GM18861 (cell line): ENCODE measurements around the gene PILRA.
A peak's percentile ranks its signal among the peaks of the same experiment; 100 is the strongest.

Experiments used
- ATAC-seq: cut with Tn5 transposase; IDR thresholded peaks from one replicate; pipeline ENCODE4 v1.9.1; 2021; ENCODE audit not compliant: unreplicated experiment

PILRA gene

DNA sequence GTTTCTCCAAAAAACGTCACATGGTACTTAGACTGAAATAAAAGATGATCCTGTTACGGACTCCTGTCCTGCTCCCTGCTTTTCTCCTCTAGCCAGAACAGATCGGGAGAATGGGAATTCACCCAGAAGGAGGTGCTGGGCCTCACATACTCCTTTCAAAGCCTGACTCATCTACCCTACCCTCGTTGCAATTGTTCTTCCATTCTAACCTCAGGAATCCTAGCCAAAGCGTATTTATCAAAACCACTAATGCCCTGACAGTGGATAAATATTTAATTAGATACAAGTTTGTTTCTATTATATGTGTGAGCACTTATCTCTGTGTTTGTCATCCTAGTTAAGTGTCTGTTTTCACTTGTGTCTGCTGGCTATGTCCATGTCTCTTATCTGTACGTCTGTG lies 33.5 kb downstream of the PILRA start:
- no peak for ATAC-seq

DNA sequence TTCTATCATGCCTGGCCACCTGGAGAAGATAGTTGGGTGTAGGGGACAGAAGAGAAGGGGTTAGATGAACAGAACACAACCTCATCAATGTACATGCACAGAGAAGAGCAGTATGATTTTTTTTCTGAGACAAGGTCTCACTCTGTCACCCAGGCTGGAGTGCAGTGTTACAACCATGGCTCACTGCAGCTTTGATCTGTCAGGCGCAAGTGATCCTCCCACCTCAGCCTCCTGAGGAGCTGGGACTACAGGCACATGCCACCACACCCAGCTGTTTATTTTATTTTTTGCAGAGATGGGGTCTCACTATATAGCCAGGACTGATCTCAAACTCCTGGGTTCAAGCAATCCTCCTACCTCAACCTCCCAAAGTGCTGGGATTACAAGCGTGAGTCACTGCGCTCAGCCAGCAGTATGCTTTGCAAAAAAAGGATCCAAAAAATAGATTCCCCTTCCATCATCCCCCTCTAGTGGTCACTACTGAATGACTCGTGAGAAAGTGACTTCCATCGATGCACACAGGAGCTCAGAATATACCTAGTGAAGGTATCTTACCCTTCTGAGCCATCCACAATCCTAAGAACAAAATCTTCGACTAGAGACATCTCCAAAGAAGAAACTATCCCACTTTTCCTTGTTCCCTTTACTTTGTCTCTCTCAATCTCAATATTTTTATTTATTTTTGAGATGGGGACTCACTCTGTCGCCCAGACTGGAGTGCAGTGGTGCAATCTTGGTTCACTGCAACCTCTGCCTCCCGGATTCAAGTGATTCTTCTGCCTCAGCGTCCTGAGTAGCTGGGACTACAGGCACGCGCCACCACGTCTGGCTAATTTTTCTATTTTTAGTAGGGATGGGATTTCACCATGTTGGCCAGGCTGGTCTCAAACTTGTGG lies 34.2 kb downstream of the PILRA start:
- ATAC-seq: no peak

DNA sequence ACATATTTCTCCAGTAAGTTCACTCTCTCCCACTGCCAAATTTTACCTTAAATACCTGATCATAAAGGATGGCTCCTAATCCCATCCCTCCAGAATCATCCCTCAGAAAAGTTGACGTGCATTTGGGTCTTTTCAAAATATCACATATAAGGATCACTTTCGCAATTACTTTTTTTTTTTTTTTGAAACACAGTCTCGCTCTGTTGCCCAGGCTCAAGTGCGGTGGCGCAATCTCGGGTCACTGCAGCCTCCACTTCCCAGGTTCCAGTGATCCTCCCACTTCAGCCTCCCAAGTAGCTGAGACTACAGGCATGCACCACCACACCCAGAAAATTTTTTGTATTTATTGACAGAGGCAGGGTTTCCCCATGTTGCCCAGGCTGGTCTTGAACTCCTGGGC lies 37.8 kb downstream of the PILRA start:
- no peak for ATAC-seq

DNA sequence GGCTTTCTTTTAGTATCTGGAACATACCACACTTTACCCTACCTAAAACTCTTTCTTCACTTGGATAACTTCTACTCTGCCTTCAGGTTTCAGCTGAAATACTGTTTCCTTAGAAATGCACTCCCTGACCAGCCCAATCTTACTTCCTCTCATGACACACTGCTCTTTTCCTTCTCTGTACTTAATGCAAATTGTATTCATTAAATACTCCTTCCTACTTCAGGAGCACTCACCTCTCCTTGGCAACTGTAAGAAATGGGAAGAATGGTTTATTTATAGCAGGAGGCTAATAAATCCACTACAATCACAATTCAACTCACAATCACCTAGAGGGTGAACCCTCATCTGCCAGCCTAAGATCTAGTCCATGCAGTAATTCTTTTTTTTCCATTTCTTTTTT lies 40.1 kb downstream of the PILRA start:
- ATAC-seq: no peak

DNA sequence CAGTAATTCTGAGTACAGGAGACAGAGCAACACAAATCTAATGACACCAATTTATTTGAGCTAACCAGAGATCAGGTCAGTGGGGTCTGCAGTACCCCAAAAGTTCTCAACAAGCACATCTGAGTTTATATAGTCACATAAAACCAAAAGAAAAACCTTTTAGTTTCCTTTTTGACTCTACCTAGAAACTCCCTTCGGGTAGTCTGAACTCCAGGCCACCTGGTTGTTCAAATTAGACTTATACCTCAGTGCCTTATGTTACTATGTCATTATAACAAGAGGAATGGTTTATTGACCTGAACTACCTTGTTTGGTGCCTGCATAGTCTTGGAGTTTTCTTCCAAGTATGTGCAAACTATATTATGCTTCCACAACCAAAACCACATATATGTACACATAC lies 40.6 kb downstream of the PILRA start:
- no peak for ATAC-seq

DNA sequence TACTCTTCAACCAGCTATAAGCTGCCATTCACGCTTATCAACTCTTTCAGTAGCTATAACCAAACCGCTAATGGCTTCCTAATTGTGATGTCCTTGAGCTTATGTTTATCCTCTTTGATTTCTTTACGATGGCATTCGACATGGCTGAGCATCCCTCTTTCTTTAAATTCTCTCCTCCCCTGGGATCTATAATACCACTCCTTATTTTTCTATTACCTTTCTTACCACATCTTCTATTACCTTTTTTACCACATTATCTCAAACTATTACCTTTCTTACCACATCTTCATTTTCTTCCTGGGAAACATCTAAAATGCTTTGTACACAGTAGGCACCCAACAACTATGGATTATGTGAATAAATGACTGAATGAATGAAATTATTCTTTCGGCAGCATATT lies 42.2 kb downstream of the PILRA start:
- no peak for ATAC-seq

DNA sequence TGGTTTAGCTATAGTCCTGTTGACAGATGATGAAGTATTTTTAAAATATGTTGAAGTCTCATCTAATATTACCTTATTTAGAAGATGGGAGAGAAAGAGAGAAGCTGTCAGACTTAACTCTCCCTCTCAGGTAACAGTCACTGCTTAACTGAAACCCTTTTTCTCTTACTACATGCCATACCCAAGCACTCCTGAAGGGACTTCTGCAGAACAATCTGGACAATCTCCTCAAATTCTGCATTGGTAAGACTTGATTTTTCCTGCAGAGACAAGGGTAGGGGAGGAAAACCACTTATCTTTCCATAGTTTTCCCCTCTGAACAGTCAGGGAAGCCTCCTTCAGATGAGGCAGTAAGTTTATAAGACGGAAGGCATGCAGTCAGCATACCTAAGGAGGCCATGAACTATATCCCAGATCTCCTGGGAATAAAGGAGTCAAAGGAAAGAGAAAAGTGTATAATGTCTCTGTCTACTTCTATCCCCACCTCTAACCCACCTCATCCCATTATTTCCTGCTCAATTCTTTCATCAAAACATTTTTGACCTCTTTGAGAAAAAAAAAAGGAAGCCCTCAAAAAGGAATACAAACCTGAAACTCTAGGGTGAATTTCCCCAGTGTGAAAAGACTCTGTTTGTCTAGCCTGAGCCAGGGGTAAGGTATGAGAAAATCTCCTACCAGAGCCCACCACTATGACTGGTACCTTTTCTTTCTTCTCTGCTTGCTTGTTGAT lies 45.8 kb downstream of the PILRA start:
- no peak for ATAC-seq

DNA sequence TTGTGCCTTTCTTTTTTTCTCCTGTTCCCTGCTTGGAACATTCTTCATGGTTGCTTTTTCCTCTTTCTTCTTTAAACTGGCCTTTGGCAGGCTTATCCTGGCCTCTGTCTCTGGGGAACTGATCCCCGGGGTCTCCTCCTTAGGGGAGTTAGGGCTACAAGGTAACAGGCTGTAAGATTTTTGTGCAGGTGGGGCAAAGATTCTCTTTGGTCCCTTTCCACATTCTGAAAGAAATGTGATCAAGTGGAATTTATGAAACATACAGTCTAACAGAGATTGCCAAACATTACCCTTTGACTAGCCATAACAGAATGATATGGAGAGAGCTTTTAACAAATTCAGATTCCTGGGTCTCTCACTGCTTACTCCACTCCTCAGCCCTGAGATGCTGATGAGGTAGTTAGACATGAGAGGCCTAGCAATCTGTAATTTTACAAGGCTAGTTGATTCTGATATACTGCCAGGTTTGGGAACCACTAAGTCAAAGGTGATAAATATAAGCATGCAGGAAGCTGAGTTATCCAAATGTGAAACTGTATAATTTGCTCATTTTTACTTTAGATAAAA lies 46.5 kb downstream of the PILRA start:
- no peak for ATAC-seq

DNA sequence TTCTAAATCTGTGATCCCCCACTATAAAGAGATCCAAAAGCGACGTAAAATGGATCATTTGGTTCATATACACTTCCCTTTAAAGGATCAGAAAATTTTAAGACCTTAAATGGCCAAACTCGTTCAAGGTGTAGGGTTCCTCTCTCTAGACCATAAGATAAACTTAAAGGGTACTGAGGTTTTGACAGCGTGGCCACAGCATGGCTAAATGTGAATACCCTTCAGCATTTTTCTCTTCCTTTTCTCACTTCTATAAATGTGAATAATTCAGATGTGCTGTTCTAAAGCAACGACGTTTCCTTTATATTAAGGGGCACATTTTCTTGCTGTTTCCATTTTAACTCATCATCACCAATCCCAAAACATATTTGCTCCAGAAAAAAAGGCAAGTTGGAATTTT lies 50.0 kb downstream of the PILRA start:
- no peak for ATAC-seq

DNA sequence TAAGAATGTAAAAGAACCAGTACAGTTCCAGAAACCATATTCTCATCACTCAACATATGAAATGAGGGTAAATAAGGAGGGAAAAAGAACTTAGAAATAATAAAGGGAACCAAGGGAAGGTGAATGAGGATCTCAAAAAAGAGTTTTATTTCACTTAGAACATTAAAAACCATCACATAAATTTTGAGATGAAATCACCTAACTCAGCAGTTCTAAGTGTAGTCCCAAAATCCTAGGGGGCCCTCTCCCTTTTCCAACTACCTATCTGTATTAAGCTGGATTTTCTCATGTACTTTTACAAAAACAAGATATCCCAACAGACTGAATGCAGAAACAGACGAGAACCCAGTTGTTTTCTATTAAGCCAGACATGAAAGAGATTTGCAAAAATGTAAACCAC lies 52.1 kb downstream of the PILRA start:
- ATAC-seq: no peak

DNA sequence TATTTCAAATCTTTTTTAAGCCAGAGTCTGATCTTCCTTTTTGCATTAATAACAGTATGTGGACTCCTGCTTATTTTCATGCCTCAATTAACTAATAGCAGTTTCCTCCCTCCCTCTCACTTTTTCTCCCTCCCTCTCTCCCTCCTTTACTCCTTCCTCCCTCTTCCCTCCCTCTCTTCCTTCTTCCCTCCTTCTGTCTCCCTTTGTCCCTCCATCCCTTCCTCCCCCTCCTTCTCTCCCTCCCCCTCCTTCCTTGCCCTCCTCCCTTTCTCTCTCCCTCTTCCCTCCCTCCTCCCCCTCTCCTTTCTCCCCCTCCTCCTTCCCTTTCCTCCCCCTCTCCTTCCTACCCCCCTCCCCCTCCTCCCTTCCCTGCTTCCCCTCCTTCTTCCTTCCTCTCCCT lies 53.2 kb downstream of the PILRA start:
- no peak for ATAC-seq

DNA sequence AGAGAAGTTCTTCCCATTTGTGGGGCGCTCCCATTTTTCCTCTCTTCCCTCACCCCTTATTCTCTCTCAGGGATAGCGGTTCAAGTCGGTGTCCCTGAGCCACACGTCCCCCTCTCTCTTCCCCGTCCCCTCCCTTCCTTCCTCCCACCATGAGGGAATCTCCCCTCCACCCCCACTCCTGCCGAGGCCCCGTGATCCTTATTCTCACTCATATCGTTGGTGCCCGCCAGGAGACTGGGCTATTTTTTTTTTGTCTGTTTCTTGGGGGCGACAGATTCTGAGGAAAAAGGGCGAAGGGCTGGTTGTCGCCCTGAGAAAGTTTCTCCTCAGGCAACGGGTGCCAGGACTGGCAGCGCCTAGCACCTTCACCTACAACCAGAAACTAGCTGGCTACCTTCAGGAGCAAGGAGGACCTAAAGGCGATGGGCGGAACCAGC lies 54.5 kb downstream of the PILRA start:
- ATAC-seq: no peak

DNA sequence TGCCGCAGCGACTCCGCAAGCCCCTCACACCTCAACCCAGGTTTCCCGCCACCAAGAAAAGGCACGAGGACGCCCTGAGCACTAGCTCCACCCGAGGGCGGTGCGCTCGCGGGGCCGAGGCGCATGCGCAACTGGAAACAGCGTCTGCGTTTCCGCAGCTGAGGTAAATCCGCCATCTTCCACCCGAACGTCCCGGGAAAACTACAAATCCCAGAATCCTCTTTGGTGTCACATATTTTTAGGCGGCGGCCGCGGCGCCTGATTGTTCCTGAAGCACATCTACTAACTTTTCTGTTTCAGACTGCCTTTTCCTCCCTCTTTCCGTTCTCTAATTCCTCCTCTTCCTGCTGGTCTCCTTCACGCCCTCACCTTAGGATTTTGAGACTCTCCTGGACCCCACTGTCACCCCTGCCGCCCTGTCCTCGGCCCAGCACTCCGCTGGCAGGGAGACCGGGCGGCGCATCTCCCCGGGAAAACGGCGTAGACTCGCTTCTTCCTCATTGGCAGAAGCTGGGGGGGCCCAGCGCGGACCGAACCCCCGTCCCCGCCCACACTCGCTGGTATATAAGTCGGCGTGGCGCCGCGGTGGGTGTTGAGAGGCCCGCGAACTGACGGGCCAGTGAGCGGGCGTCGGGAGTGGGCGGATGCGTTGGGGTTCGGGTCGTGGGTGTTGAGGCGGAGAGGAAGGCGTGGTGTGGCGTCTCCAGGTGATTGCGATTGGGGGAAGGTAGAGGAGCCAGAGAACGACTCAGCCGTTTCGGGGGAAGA lies 55.1 kb downstream of the PILRA start, which contains the start of gene ZCWPW1:
ZCWPW1 (minus strand) TSS at position 505 of the 768 bp plus-strand sequence. CDS start 8,054 bp downstream, outside the sequence.
- peak; percentile 28 for ATAC-seq

DNA sequence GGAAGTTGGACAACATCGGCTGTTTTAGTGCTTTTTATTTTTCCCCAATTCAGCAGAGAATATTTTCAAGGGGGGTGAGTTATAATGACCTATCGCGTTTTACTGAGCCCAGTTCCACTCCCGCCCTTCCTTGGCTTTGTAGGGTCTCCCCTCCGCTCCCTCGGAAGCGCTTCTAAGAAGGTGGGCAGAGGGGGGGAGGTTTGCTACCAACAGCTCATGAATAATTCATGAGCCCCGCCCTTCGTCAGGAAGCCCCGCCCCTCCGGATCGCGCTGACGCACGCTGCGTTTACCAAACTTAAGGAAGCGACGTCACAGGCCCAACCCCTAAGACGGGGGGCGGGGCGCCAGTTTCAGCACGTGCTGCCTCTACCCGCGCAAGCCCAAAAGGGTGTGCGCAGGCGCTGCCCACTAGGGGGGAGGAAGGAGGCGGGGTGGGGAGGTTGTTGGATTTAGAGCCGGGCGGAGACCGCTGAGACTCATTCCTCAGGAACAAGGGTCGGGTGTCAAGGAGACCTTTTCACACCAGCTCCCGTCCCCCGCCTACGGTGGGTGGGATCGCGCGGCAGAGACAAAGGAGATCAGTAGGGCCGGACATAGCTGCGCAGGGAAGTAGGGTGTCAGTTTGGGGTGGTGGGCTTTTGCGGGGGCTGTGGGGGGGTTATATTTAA lies 55.8 kb downstream of the PILRA start:
- ATAC-seq: peak; percentile 35

DNA sequence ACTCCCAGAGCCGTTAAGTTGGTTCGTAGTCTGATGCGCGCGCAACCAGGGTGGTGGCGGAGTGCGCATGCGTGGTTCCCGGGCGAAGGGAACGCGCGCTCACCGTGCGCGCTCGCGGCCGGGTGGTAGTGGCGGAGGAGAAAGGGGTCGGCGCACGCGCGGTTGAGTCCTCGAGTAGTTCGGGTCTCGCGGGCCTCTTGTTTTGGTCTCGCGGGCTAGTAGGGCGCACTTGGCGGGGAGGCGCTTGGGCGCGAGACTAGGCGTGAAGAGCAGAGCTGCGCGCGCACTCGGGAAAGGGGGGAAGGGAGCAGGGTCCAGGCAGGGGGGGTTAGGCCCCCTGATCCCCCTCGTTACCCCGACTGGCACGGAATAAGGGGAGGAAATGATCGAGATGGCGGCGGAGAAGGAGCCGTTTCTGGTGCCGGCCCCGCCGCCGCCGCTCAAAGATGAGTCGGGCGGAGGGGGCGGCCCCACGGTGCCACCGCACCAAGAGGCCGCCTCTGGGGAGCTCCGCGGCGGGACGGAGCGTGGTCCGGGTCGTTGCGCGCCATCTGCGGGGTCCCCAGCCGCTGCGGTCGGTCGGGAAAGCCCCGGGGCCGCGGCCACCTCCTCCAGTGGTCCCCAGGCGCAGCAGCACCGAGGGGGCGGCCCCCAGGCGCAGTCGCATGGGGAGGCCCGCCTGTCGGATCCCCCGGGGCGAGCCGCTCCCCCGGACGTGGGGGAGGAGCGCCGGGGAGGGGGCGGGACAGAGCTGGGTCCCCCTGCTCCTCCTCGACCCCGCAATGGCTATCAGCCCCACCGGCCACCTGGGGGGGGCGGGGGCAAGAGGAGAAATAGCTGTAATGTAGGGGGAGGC lies 56.6 kb downstream of the PILRA start, which contains the start of gene MEPCE:
MEPCE (plus strand) TSS at position 195 of the 856 bp plus-strand sequence; CDS start at position 383, 188 bp downstream.
- ATAC-seq: peak; percentile 26

DNA sequence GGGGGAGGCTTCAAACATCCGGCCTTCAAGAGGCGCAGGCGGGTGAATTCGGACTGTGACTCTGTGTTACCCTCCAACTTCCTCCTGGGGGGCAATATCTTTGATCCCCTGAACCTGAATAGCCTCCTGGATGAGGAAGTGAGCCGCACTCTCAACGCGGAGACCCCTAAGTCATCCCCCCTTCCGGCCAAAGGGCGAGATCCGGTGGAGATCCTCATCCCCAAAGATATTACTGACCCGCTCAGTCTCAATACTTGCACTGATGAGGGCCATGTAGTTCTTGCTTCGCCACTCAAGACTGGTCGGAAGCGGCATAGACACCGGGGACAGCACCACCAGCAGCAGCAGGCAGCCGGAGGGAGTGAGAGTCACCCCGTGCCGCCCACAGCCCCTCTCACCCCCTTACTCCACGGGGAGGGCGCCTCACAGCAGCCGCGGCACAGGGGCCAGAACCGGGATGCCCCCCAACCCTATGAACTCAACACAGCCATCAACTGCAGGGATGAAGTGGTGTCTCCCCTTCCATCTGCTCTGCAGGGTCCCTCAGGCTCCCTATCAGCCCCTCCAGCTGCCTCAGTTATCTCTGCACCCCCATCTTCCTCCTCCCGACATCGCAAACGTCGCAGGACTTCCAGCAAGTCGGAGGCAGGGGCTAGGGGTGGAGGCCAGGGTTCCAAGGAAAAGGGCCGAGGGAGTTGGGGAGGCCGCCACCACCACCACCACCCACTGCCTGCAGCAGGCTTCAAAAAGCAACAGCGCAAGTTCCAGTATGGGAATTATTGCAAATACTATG lies 57.4 kb downstream of the PILRA start:
- ATAC-seq: no peak

DNA sequence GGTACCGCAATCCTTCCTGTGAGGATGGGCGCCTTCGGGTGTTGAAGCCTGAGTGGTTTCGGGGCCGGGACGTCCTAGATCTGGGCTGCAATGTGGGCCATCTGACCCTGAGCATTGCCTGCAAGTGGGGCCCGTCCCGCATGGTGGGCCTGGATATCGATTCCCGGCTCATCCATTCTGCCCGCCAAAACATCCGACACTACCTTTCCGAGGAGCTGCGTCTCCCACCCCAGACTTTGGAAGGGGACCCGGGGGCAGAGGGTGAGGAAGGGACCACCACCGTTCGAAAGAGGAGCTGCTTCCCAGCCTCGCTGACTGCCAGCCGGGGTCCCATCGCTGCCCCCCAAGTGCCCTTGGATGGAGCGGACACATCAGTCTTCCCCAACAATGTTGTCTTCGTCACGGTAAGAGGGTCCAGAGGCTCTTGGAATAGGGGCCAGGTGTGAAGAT lies 58.0 kb downstream of the PILRA start:
- ATAC-seq: no peak

DNA sequence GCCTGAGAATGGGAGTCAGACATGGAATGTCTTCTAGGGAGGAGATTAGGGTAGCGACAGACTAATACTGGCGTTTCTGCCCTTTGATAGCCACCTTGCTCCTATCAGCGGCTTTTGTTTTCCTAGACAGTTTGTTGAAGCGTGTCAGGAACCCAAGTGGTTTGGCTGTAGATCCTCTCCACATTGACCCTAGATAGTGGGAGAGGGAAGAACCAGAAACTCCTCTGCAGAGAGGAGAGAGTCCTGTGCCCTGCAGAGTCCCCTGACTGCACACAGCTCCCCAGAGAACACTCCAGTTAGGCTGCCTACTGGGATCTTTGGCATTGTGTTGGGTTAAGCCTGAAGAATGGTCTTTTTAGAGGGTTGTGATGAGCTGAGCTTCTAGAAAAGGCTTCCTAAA lies 58.8 kb downstream of the PILRA start:
- ATAC-seq: no peak
